Memory B cell (primary cell): Measurements from ENCODE around the gene SLC31A1.
"Not testable (repeated sequence)": the region's sequence is repeated elsewhere in the genome, so short reads cannot be mapped to it uniquely, and the experiment has no call there.

Source experiments
- ATAC-seq: fragments of 150-1000 bp; cut with Tn5 transposase; 2 replicates; pipeline ENCODE4 v1.10.0; 2021; ENCODE audit warnings: low read depth, mild to moderate bottlenecking, moderate library complexity
- DNase-seq, 2 donors: peaks; one replicate each; pipeline ENCODE4 v3.0.0; 2022; ENCODE audit warnings: low spot score in 2 of 2
- H3K27ac Mint-ChIP-seq: one replicate; pipeline ENCODE4 v1.8.0; 2022; ENCODE audit warnings: mild to moderate bottlenecking, moderate library complexity, mixed read lengths
- H3K27me3 Mint-ChIP-seq: one replicate; pipeline ENCODE4 v1.8.0; 2022; ENCODE audit warnings: mixed read lengths
- H3K36me3 Mint-ChIP-seq: one replicate; pipeline ENCODE4 v1.8.0; 2022; ENCODE audit warnings: mild to moderate bottlenecking, mixed read lengths
- H3K4me1 Mint-ChIP-seq: one replicate; pipeline ENCODE4 v1.8.0; 2022; ENCODE audit warnings: mixed read lengths
- H3K4me3 Mint-ChIP-seq: one replicate; pipeline ENCODE4 v1.8.0; 2022; ENCODE audit warnings: mild to moderate bottlenecking, moderate library complexity, mixed read lengths
- H3K9me3 Mint-ChIP-seq: one replicate; pipeline ENCODE4 v1.8.0; 2022; ENCODE audit warnings: mixed read lengths

SLC31A1 gene

DNA sequence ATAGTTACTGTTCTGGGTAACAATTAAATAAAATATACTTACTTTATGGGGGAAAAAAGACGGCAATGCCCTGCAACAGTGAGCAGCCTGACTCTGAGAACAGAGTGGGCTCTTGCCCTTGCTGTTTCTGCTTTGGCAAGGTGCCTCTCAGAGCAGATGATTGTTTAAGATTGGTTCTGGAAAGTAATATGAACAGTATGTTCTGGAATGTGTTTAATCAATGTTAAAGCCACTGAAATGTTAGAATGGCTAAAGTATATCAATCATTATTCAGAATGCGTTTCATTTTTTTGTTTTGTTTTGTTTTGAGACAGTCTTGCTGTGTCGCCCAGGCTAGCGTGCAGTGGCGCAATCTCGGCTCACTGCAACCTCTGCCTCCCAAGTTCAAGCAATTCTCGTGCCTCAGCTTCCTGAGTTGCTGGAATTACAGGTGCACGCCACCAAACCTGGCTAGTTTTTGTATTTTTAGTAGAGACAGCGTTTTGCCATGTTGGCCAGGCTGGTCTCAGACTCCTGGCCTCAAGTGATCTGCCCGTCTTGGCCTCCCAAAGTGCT is 14.4 kb downstream of the SLC31A1 start:
- not testable (repeated sequence) for DNase-seq, H3K9me3 Mint-ChIP-seq, H3K36me3 Mint-ChIP-seq, H3K27ac Mint-ChIP-seq, H3K27me3 Mint-ChIP-seq, ATAC-seq, H3K4me3 Mint-ChIP-seq
- peaks cover 18% of the 10 kb centered on the region for H3K4me1 Mint-ChIP-seq

DNA sequence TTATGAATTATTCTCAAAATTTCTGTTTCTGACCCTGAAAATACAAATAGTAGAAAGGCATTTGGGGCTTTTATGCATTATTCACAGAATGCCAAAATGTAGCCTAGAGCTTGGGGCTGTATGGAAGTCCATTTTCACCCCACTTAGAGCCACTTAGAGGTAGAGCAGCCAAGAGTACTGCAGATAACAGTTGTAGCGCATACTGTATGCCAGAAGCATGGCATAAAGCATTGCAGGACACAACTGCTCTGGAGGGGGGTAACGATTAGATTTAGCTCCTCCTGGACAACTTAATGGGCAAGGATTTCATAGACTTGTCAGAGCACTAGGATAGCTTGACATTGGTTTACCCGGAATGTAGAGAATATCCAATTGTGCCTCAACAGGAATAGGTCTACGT is 15.7 kb downstream of the SLC31A1 start:
- DNase-seq: no peak
- H3K4me3 Mint-ChIP-seq: no peak overlapping the region
- peaks cover 18% of the 10 kb centered on the region for H3K4me1 Mint-ChIP-seq
- no peaks in the 10 kb centered on the region for H3K9me3 Mint-ChIP-seq
- H3K27me3 Mint-ChIP-seq: no peaks in the 10 kb centered on the region
- no peak for ATAC-seq
- H3K36me3 Mint-ChIP-seq: no peaks in the 10 kb centered on the region
- no peak overlapping the region for H3K27ac Mint-ChIP-seq

DNA sequence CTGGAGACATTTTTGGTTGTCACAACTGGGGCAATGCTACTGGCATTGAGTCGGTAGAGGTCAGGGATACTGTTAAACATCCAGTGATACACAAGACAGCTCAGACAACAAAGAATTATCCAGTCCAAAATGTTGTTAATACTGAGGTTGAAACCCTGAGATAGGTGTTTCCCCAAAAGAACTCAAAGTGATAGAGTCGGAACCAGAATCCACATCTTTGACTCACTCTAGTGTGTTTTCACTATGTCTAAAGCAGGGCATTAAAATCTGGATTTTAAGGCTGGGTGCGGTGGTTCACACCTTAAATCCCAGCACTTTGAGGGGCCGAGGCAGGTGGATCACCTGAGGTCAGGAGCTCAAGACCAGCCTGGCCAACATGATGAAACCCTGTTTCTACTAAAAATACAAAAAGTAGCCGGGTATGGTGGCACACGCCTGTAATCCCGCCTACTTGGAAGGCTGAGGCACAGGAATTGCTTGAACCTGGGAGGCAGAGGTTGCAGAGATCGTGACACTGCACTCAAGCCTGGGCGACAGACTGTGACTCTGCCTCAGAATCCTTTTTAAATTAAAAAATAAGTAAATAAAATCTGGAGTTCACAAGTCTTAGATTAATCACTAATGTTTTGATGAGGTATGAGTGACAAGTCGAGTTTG is 17.0 kb downstream of the SLC31A1 start:
- no peak overlapping the region for H3K27ac Mint-ChIP-seq
- ATAC-seq: no peak

DNA sequence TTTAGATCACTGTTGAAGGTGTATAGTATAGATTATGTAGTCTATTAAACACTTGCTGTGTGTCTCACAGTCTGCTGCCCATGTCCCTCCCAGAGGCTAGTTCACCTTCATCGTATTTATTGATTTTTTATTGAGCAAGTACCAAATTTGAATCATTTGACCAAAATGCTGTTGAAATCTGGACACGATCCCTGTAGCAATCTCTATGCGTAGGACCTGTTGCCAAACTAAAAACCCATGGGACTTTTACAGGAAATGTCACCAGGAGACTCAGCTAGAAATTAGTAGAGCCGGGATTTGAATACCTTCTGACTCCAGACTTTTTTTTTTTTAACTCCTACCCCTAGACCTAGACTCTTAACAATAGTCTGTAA is 17.5 kb downstream of the SLC31A1 start:
- no peak for DNase-seq
- no peaks in the 10 kb centered on the region for H3K27me3 Mint-ChIP-seq
- no peak overlapping the region for H3K4me3 Mint-ChIP-seq
- no peaks in the 10 kb centered on the region for H3K9me3 Mint-ChIP-seq
- no peaks in the 10 kb centered on the region for H3K36me3 Mint-ChIP-seq
- H3K4me1 Mint-ChIP-seq: peaks cover 9% of the 10 kb centered on the region
- H3K27ac Mint-ChIP-seq: no peak overlapping the region
- no peak for ATAC-seq

More for the DNA sequence above, 17.0 kb downstream of the SLC31A1 start:
- no peak overlapping the region for H3K4me3 Mint-ChIP-seq
- peaks cover 10% of the 10 kb centered on the region for H3K4me1 Mint-ChIP-seq
- H3K27me3 Mint-ChIP-seq: no peaks in the 10 kb centered on the region
- no peak for DNase-seq
- H3K36me3 Mint-ChIP-seq: no peaks in the 10 kb centered on the region
- no peaks in the 10 kb centered on the region for H3K9me3 Mint-ChIP-seq

DNA sequence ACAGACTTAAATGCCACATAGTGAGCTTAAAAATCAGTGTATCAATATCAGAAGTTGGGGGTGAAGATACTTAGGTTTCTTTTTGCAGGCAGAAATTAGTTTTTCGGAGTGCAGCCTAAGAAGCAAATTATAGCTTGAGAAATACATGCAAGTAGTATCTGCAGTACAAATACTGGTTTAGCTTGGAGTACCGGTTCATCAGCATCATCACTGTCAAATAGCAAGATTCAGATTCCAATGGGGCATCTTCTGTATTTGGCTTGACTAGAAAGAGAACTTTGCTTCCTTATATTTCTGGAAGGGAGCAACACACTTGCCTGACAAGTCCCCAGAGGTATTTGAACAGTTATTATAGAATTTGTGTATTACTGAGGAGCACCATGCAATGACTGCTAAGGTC is 19.8 kb downstream of the SLC31A1 start:
- ATAC-seq (no peak), DNase-seq (no peak)
- Mint-ChIP-seq H3K36me3 (no peaks in the 10 kb centered on the region), H3K9me3 (no peaks in the 10 kb centered on the region), H3K27ac (no peak overlapping the region), H3K27me3 (no peaks in the 10 kb centered on the region), H3K4me1 (peaks cover 4% of the 10 kb centered on the region), H3K4me3 (no peak overlapping the region)

DNA sequence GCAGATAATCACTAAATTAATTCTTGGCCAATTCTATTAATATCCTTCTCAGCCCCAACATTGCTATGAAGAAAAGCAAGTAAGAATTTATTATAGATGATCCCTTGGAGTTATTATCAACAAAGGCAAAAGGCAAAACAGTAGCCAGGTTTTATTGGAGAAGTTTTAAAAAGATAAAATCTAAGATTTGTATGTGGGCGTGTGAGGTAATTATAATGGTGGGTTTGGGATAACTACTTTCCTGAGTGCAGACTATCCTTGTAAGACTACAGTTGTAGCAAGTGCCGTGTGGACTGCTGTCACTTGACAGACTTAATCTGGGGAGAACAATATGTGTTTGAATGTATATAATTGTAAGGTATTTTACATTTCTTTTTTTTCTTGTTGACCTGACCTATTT is 23.2 kb downstream of the SLC31A1 start:
- DNase-seq (no peak), ATAC-seq (no peak)
- no peaks in the 10 kb centered on the region for H3K27me3 Mint-ChIP-seq
- no peak overlapping the region for H3K4me3 Mint-ChIP-seq
- H3K36me3 Mint-ChIP-seq: peaks cover 2% of the 10 kb centered on the region
- peak overlapping the region; percentile 22 for H3K27ac Mint-ChIP-seq
- no peaks in the 10 kb centered on the region for H3K9me3 Mint-ChIP-seq
- peaks cover 4% of the 10 kb centered on the region for H3K4me1 Mint-ChIP-seq

DNA sequence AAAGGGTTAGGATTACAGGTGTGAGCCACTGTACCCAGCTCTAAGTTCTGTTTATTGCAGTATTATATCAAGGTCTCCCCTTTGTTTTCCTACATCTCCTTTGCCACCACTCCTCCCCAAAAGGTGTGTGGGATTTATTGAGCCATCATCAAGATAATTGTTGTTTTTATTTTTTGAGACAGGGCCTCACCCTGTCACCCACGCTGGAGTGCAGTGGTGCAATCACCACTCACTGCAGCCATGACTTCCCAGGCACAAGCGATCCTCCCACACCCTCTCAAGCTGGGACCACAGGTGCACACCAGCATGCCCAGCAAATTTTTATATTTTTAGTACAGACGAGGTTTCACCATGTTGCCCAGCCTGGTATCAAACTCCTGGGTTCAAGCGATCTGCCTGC is 24.6 kb downstream of the SLC31A1 start:
- Mint-ChIP-seq H3K4me3 (no peak overlapping the region), H3K27ac (no peak overlapping the region), H3K9me3 (no peaks in the 10 kb centered on the region), H3K27me3 (no peaks in the 10 kb centered on the region), H3K4me1 (peaks cover 4% of the 10 kb centered on the region), H3K36me3 (peaks cover 2% of the 10 kb centered on the region)
- no peak for DNase-seq
- no peak for ATAC-seq

DNA sequence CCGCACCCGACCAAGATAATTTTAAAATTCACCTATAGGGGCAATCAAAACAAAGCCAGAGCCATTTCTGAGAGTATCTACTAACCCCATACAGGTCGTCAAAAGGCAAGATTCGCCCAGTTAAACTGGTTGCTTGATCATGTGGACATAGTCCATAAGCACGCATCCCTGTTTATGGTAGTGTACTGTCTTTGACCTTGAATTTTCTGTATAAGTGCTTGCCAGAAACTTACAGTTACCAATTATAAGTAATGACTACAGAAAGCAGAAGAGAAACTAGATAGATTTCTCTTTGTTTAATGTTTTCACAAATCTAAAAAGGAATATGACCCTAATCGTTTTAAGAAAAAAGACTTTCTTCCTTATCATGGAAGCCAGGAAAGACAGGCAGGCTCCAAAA is 25.6 kb downstream of the SLC31A1 start:
- no peak overlapping the region for H3K27ac Mint-ChIP-seq
- H3K4me1 Mint-ChIP-seq: peaks cover 4% of the 10 kb centered on the region
- H3K36me3 Mint-ChIP-seq: peaks cover 2% of the 10 kb centered on the region
- no peaks in the 10 kb centered on the region for H3K27me3 Mint-ChIP-seq
- no peak overlapping the region for H3K4me3 Mint-ChIP-seq
- no peak for ATAC-seq
- DNase-seq: no peak
- no peaks in the 10 kb centered on the region for H3K9me3 Mint-ChIP-seq

DNA sequence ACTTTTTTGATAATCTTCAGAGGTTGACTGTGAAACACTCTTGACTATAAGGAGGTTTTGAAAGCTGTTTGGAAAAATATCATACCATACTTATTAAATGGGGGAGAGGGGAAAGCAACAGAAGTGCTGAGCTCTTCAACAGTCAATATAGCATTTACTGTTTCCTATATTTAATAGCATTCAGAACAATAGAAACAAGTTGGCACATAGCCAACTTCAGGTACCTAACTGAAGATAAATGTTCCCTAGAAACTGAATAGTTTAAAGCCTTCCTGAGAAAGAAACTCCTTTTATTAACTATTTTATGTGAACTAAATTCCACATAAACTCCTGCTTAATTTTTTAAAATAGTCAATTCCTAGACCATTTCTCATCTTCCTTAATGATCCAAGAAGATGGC is 26.3 kb downstream of the SLC31A1 start:
- H3K27ac Mint-ChIP-seq: no peak overlapping the region
- peaks cover 2% of the 10 kb centered on the region for H3K36me3 Mint-ChIP-seq
- no peaks in the 10 kb centered on the region for H3K27me3 Mint-ChIP-seq
- DNase-seq (no peak), ATAC-seq (no peak)
- no peak overlapping the region for H3K4me3 Mint-ChIP-seq
- H3K9me3 Mint-ChIP-seq: no peaks in the 10 kb centered on the region
- H3K4me1 Mint-ChIP-seq: peaks cover 3% of the 10 kb centered on the region

DNA sequence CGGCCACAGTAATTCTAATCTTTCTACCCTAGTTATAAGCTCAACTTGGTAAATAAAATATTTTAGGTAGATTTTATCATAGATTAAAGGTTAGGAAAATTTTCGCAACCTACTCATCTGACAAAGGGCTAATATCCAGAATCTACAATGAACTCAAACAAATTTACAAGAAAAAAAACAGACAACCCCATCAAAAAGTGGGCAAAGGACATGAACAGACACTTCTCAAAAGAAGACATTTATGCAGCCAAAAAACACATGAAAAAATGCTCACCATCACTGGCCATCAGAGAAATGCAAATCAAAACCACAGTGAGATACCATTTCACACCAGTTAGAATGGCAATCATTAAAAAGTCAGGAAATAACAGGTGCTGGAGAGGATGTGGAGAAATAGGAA is 28.3 kb downstream of the SLC31A1 start:
- not testable (repeated sequence) for ATAC-seq, H3K36me3 Mint-ChIP-seq, H3K9me3 Mint-ChIP-seq, H3K4me1 Mint-ChIP-seq, H3K4me3 Mint-ChIP-seq, DNase-seq, H3K27me3 Mint-ChIP-seq, H3K27ac Mint-ChIP-seq

DNA sequence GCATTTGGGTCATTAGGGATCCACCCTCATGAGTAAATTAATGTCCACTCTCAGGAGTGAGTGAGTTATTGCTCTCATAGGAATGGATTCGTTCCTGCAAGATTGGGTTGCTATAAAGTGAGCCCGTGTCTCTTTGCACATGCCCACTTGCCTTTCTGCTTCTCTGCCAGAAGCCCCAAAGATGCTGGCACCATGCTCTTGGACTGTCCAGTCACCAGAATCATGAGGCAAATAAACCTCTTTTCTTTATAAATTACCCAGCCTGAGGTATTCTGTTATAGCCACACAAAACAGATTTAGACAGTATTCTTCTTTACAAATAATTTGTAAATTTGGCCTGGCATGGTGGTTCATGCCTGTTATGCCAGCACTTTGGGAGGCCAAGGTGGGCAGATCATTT is 29.5 kb downstream of the SLC31A1 start:
- ATAC-seq (no peak), DNase-seq (no peak)
- no peaks in the 10 kb centered on the region for H3K9me3 Mint-ChIP-seq
- no peaks in the 10 kb centered on the region for H3K4me1 Mint-ChIP-seq
- H3K27ac Mint-ChIP-seq: no peak overlapping the region
- H3K36me3 Mint-ChIP-seq: peaks cover 2% of the 10 kb centered on the region
- no peak overlapping the region for H3K4me3 Mint-ChIP-seq
- no peaks in the 10 kb centered on the region for H3K27me3 Mint-ChIP-seq

DNA sequence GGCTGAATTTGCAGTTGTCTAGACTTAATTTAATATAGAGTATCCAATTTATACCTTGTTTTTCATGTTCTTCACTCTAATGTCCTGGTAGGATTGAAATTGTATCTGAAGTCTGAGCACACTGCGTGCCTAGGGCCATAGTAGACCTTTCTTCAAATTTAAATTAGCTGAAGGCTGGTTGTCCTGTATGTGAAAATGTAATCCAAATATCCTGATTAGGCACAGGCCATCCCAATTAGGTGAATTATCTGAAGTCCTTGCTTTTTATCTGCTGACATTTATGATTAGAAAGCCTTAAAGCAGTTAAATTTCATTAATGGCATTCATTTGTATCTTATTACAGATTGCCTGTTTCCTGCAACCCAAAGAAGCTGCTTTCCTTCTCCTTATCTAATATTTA is 33.6 kb downstream of the SLC31A1 start:
- H3K27me3 Mint-ChIP-seq: no peaks in the 10 kb centered on the region
- no peak overlapping the region for H3K4me3 Mint-ChIP-seq
- H3K36me3 Mint-ChIP-seq: peaks cover 5% of the 10 kb centered on the region
- DNase-seq (no peak), ATAC-seq (no peak)
- H3K9me3 Mint-ChIP-seq: no peaks in the 10 kb centered on the region
- no peaks in the 10 kb centered on the region for H3K4me1 Mint-ChIP-seq
- no peak overlapping the region for H3K27ac Mint-ChIP-seq

DNA sequence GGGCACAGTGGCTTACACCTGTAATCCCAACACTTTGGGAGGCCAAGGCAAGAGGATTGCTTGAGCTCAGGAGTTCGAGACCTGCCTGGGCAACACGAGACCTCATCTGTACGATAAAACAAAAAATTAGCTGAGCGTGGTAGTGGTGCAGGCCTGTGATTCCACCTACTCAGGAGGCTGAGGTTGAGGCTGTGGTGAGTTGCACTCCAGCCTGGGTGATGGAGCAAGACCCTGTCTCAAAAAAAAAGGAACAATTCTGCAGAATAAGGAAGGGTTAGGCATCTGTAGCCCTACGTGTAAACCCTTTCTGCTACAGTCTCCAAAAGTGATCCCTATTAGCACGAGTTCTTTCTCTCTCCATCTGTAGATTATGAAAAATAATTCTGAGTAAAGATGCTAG is 34.1 kb downstream of the SLC31A1 start:
- Mint-ChIP-seq H3K9me3 (no peaks in the 10 kb centered on the region), H3K36me3 (peaks cover 8% of the 10 kb centered on the region), H3K27ac (no peak overlapping the region), H3K27me3 (no peaks in the 10 kb centered on the region), H3K4me1 (no peaks in the 10 kb centered on the region), H3K4me3 (no peak overlapping the region)
- DNase-seq (no peak), ATAC-seq (no peak)

DNA sequence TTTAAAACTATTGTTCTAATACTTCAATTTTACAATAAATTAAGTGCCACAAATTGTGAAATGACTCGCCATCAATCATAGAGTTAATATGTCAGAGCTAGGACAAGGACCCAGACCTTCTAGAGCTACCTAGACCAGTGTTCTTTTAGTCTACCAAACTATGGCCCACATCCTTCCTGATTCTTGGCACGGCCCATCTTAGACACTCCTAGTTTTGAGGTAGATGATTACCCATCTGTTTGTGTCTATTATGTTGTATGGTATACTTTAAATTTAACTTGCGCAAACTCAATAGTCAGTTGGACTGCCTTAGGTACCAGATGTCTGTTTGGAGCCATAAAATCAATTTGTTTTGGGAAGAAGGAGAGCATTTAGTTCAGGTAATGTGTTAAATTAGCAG is 36.5 kb downstream of the SLC31A1 start:
- H3K36me3 Mint-ChIP-seq: peaks cover 12% of the 10 kb centered on the region
- no peaks in the 10 kb centered on the region for H3K9me3 Mint-ChIP-seq
- no peaks in the 10 kb centered on the region for H3K4me1 Mint-ChIP-seq
- DNase-seq (no peak), ATAC-seq (no peak)
- no peaks in the 10 kb centered on the region for H3K27me3 Mint-ChIP-seq
- H3K27ac Mint-ChIP-seq: no peak overlapping the region
- no peak overlapping the region for H3K4me3 Mint-ChIP-seq

DNA sequence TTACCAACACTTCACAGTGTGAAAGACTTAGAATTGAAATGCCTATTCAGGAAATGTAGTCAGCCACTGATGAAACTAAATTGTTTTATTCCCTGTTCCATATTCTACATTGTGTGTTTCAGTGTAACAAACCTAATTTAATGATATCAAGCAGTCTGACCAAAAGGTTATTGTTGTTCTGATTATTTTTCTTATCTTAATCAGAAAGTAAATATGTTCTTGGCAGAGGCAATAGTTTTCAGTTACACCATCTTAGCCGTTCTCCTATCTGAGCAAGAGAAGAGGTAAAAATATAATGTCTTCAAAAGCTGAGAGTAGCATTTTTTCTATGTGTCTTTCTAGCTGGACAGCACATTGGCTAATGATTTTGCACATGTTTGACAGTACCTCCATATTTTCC is 36.9 kb downstream of the SLC31A1 start:
- Mint-ChIP-seq H3K9me3 (no peaks in the 10 kb centered on the region), H3K36me3 (peaks cover 12% of the 10 kb centered on the region), H3K4me1 (no peaks in the 10 kb centered on the region), H3K27me3 (no peaks in the 10 kb centered on the region), H3K27ac (no peak overlapping the region), H3K4me3 (no peak overlapping the region)
- ATAC-seq (no peak), DNase-seq (no peak)
